ENCODE data around the gene KCNA4.

KCNA4 gene

DNA sequence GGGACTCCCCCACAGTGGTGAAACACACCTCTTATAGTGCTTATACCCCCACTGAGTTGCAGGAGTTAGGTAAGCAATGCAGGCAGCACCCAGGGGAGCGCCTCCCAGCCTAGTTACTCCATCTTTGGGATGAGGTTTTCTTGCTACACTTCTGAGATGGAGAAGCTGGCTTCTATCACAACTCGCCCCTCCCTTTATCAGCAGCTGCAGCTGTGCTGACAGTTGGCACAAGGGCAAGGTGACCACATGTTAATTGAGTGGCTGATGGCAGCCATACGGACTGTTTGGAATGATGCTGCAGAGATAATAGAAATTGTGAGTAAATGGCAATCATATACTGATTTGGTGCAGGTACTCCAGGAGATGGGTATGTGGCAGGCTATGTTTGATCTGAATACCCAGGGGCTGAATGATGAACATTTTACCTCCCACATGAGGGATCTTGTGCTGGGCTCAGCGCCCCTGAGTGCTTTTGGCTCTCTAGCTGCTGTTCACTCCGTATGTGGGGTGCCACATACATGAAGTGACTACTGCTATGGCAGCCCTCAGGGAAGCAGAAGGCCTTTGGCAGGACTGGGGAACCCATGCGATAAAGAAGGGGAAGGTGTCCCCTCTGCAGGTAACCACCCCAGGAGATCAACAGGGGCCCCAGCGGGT is 29.2 kb upstream of the KCNA4 start:
- ATAC-seq: no peak
- TF ChIP-seq TCF4 (CRISPR knock-in tag; IDR thresholded peaks at IDR 0.05; ENCODE audit: borderline replicate concordance) (no peak), ISL1 (CRISPR knock-in tag; IDR thresholded peaks at IDR 0.05) (no peak), CSDC2 (CRISPR knock-in tag; IDR thresholded peaks at IDR 0.05) (no peak), BACH2 (CRISPR knock-in tag; IDR thresholded peaks at IDR 0.05; ENCODE audit: borderline replicate concordance) (no peak), TOX (CRISPR knock-in tag; IDR thresholded peaks at IDR 0.05; ENCODE audit: borderline replicate concordance) (no peak), ESRRG (CRISPR knock-in tag; IDR thresholded peaks at IDR 0.05) (no peak), PPARA (CRISPR knock-in tag; IDR thresholded peaks at IDR 0.05; ENCODE audit: borderline replicate concordance) (no peak), ZNF565 (CRISPR knock-in tag; conservative IDR thresholded peaks at IDR 0.05; ENCODE audit: low read depth) (no peak), ARNTL (CRISPR knock-in tag; IDR thresholded peaks at IDR 0.05; ENCODE audit: borderline replicate concordance, low read depth) (no peak), ZC3H10 (CRISPR knock-in tag; IDR thresholded peaks at IDR 0.05) (no peak), ZFP3 (CRISPR knock-in tag; IDR thresholded peaks at IDR 0.05) (no peak)
- TF ChIP-seq, protein P1, sequence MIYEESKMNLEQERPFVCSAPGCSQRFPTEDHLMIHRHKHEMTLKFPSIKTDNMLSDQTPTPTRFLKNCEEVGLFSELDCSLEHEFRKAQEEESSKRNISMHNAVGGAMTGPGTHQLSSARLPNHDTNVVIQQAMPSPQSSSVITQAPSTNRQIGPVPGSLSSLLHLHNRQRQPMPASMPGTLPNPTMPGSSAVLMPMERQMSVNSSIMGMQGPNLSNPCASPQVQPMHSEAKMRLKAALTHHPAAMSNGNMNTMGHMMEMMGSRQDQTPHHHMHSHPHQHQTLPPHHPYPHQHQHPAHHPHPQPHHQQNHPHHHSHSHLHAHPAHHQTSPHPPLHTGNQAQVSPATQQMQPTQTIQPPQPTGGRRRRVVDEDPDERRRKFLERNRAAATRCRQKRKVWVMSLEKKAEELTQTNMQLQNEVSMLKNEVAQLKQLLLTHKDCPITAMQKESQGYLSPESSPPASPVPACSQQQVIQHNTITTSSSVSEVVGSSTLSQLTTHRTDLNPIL (CRISPR knock-in tag; IDR thresholded peaks at IDR 0.05; ENCODE audit: low read depth): no peak
- TF ChIP-seq, protein P2, sequence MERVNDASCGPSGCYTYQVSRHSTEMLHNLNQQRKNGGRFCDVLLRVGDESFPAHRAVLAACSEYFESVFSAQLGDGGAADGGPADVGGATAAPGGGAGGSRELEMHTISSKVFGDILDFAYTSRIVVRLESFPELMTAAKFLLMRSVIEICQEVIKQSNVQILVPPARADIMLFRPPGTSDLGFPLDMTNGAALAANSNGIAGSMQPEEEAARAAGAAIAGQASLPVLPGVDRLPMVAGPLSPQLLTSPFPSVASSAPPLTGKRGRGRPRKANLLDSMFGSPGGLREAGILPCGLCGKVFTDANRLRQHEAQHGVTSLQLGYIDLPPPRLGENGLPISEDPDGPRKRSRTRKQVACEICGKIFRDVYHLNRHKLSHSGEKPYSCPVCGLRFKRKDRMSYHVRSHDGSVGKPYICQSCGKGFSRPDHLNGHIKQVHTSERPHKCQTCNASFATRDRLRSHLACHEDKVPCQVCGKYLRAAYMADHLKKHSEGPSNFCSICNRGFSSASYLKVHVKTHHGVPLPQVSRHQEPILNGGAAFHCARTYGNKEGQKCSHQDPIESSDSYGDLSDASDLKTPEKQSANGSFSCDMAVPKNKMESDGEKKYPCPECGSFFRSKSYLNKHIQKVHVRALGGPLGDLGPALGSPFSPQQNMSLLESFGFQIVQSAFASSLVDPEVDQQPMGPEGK (CRISPR knock-in tag; IDR thresholded peaks at IDR 0.05; ENCODE audit: borderline replicate concordance): no peak
- TF ChIP-seq, protein P3, sequence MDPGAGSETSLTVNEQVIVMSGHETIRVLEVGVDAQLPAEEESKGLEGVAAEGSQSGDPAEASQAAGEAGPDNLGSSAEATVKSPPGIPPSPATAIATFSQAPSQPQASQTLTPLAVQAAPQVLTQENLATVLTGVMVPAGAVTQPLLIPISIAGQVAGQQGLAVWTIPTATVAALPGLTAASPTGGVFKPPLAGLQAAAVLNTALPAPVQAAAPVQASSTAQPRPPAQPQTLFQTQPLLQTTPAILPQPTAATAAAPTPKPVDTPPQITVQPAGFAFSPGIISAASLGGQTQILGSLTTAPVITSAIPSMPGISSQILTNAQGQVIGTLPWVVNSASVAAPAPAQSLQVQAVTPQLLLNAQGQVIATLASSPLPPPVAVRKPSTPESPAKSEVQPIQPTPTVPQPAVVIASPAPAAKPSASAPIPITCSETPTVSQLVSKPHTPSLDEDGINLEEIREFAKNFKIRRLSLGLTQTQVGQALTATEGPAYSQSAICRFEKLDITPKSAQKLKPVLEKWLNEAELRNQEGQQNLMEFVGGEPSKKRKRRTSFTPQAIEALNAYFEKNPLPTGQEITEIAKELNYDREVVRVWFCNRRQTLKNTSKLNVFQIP (CRISPR knock-in tag; IDR thresholded peaks at IDR 0.05; ENCODE audit: borderline replicate concordance, low read depth): no peak

- TF ChIP-seq GLIS3 (CRISPR knock-in tag; IDR thresholded peaks at IDR 0.05): no peak
- TF ChIP-seq, protein P3 (CRISPR knock-in tag; IDR thresholded peaks at IDR 0.05; ENCODE audit: borderline replicate concordance, low read depth): no peak
- TF ChIP-seq RARB (CRISPR knock-in tag; IDR thresholded peaks at IDR 0.05): no peak
- TF ChIP-seq, protein P4, sequence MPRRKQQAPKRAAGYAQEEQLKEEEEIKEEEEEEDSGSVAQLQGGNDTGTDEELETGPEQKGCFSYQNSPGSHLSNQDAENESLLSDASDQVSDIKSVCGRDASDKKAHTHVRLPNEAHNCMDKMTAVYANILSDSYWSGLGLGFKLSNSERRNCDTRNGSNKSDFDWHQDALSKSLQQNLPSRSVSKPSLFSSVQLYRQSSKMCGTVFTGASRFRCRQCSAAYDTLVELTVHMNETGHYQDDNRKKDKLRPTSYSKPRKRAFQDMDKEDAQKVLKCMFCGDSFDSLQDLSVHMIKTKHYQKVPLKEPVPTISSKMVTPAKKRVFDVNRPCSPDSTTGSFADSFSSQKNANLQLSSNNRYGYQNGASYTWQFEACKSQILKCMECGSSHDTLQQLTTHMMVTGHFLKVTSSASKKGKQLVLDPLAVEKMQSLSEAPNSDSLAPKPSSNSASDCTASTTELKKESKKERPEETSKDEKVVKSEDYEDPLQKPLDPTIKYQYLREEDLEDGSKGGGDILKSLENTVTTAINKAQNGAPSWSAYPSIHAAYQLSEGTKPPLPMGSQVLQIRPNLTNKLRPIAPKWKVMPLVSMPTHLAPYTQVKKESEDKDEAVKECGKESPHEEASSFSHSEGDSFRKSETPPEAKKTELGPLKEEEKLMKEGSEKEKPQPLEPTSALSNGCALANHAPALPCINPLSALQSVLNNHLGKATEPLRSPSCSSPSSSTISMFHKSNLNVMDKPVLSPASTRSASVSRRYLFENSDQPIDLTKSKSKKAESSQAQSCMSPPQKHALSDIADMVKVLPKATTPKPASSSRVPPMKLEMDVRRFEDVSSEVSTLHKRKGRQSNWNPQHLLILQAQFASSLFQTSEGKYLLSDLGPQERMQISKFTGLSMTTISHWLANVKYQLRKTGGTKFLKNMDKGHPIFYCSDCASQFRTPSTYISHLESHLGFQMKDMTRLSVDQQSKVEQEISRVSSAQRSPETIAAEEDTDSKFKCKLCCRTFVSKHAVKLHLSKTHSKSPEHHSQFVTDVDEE (CRISPR knock-in tag; IDR thresholded peaks at IDR 0.05): no peak
- no peak for TF ChIP-seq ISL1 (CRISPR knock-in tag; IDR thresholded peaks at IDR 0.05)
- no peak for TF ChIP-seq ZFP30 (CRISPR knock-in tag; IDR thresholded peaks at IDR 0.05)
- TF ChIP-seq SNAI2 (CRISPR knock-in tag; IDR thresholded peaks at IDR 0.05): no peak
- TF ChIP-seq ZC3H10 (CRISPR knock-in tag; IDR thresholded peaks at IDR 0.05): no peak
- no peak for TF ChIP-seq ESRRG (CRISPR knock-in tag; IDR thresholded peaks at IDR 0.05)
- no peak for TF ChIP-seq ZNF565 (CRISPR knock-in tag; conservative IDR thresholded peaks at IDR 0.05; ENCODE audit: low read depth)
- no peak for TF ChIP-seq ARNTL (CRISPR knock-in tag; IDR thresholded peaks at IDR 0.05; ENCODE audit: borderline replicate concordance, low read depth)
- TF ChIP-seq CSDC2 (CRISPR knock-in tag; IDR thresholded peaks at IDR 0.05): no peak
- TF ChIP-seq, protein P2 (CRISPR knock-in tag; IDR thresholded peaks at IDR 0.05; ENCODE audit: borderline replicate concordance): no peak
These were observed 28.3 kb upstream of the KCNA4 start for GRCh38 chr11:30045144-30045543.

More at GRCh38 chr11:30045144-30045543, 28.3 kb upstream of the KCNA4 start:
- no peak for ATAC-seq
